ENCODE data around the gene FAM20C.

DNA sequence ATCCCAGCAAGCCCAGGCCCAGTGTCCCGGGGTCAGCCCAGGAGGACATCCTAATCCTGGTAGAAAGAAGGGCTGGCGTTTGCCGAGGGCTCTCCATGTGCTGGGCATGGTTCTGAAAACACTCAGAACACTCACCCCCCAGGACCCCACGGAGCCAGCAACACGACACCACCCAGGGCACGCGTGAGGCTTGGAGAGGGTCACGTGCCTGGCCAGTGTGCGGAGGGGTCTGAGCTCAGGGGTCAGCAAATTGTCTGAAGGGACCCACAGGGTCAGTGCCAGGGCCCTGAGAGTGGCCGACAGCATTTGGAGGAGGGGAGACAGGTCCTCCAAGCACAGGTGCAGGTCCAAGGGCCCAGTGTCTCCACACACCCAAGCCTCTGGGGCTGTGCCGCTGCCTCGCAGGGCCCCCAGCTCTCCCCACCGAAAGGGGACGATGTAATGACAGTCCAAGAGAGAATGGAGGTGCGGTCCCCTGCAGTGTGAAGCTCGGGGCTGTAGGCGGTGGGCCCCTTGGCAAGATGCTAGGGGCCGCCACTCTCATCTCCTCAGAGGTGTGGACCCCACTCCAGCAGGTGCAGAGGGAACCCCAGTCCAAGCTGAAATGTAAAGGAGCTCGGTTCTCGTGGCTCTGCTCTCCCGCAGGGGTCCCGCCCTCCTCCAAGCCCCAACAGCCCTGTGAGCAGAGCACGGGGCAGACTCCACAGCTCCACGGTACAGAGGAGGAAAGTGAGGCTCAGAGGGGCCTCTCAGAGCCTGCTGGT, 105.4 kb downstream of the FAM20C start:
- TF ChIP-seq POLR2A (IDR thresholded peaks at IDR 0.05) (no peak), CTCF (IDR thresholded peaks at IDR 0.05) (no peak), POLR2AphosphoS5 (IDR thresholded peaks at IDR 0.05) (no peak), EP300 (IDR thresholded peaks at IDR 0.05) (no peak)

Data from upper lobe of left lung (tissue), 4 donors.